Body of pancreas (tissue), 4 donors: ENCODE data around the gene CEP85L. TPM values are rescaled to one million over a fixed set of nuclear protein-coding genes. Genes with fewer than 3 reads are reported as not detected.

Experiments
- ATAC-seq: fragments of 150-250 bp; one replicate; pipeline ENCODE4 v1.9.1; 2016
- DNase-seq, 4 donors: peaks; one replicate each; pipeline ENCODE4 v3.0.0-alpha.2; 2019
- H3K27ac ChIP-seq, 4 donors: fragments of 200-600 bp; sonication (generic); 1 replicate in 3 of 4; 2 replicates in 1 of 4; pipeline versions ENCODE4 v1.5.1 to v1.6.1; 2016 to 2019; ENCODE audit warnings: mild to moderate bottlenecking in 1 of 4, mixed read lengths in 1 of 4, moderate library complexity in 1 of 4
- H3K27me3 ChIP-seq, 2 donors: fragments of 200-600 bp; sonication (generic); one replicate each; pipeline ENCODE4 v1.6.0; 2016; ENCODE audit warnings: mild to moderate bottlenecking in 1 of 2
- H3K36me3 ChIP-seq, 2 donors: fragments of 200-600 bp; sonication (generic); replicated peaks in 1 of 2; 2 replicates each; pipeline ENCODE4 v1.5.1; 2016; ENCODE audit warnings: low read depth in 2 of 2; ENCODE audit not compliant: insufficient read depth in 1 of 2
- H3K4me1 ChIP-seq: fragments of 200-600 bp; sonication (generic); one replicate; pipeline ENCODE4 v1.6.0; 2016
- H3K4me3 ChIP-seq, 2 donors: fragments of 200-600 bp; sonication (generic); 1 replicate in 1 of 2; 2 replicates in 1 of 2; pipeline ENCODE4 v1.5.1; 2016 to 2019
- H3K9me3 ChIP-seq, 3 donors: fragments of 200-600 bp; sonication (generic); 1 replicate in 2 of 3; 2 replicates in 1 of 3; pipeline ENCODE4 v1.5.1; 2016
- POLR2A ChIP-seq, 3 donors: fragments of 450-650 bp; IDR thresholded peaks; one replicate each; pipeline ENCODE4 v1.6.1; 2016; ENCODE audit warnings: antibody characterized with exemption in 3 of 3, mild to moderate bottlenecking in 2 of 3
- WGBS, 2 donors: methylation state at CpG; one replicate each; pipeline ENCODE4 v1.1.5; 2017; 5-methylcytosine and 5-hydroxymethylcytosine counted together
- intact Hi-C: fragments of 100-400 bp; cut with DNase I; formaldehyde crosslinking; loops from one replicate; pipeline ENCODE4 v1.15.1; 2023
- total RNA-seq, 2 donors: library from RNA; depleted of rRNA; stranded (reverse); fragments of >200 nt; gene quantifications; one replicate each; pipeline ENCODE4 v1.1.0, GENCODE V29; 2016
- TF ChIP-seq, protein P1 (sequence below), 7 experiments: fragments of 450-650 bp in 4 of 7; fragments of 200-600 bp in 3 of 7; sonication (generic) in 3 of 7; IDR thresholded peaks; one replicate each; pipeline ENCODE4 v1.5.1; 2016 to 2019; ENCODE audit warnings: antibody characterized with exemption in 7 of 7

The CEP85L gene
- total RNA-seq, 2 donors from 2014 or later: 8.2 to 9.9 TPM

DNA sequence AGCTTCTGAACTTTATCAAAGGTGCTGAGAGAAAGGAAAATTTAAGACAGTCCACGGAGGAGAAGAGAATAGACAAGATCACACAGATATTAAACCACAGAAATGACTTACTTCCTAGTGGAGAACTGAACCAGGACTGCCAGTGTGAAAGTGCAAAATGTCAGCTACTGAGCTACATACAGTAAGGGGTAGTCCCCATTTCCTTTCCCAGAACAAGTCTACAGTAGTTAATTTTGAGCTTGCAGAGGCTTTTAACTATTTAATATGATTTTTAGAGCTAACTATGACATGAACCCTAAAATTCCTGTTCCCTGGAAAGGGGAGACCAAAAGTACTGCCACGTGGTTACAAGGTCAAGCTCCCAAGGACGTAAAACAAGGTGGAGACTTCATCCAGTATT is 45.1 kb downstream of the CEP85L start:
- Histone ChIP-seq H3K36me3 (no peaks in the 10 kb centered on the region), H3K4me3 (no peak overlapping the region), H3K9me3 (no peaks in the 10 kb centered on the region), H3K27ac (no peak overlapping the region), H3K27me3 (no peaks in the 10 kb centered on the region), H3K4me1 (peaks cover 19% of the 10 kb centered on the region)
- DNase-seq (no peak), ATAC-seq (no peak)
- intact Hi-C loops: no loop called here
- TF ChIP-seq POLR2A (IDR thresholded peaks at IDR 0.05): no peak
- TF ChIP-seq, protein P1, sequence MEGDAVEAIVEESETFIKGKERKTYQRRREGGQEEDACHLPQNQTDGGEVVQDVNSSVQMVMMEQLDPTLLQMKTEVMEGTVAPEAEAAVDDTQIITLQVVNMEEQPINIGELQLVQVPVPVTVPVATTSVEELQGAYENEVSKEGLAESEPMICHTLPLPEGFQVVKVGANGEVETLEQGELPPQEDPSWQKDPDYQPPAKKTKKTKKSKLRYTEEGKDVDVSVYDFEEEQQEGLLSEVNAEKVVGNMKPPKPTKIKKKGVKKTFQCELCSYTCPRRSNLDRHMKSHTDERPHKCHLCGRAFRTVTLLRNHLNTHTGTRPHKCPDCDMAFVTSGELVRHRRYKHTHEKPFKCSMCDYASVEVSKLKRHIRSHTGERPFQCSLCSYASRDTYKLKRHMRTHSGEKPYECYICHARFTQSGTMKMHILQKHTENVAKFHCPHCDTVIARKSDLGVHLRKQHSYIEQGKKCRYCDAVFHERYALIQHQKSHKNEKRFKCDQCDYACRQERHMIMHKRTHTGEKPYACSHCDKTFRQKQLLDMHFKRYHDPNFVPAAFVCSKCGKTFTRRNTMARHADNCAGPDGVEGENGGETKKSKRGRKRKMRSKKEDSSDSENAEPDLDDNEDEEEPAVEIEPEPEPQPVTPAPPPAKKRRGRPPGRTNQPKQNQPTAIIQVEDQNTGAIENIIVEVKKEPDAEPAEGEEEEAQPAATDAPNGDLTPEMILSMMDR (IDR thresholded peaks at IDR 0.05): no peak
- 15 to 23% methylated on average over 3 of the region's 3 CpGs for WGBS, 2 donors

GRCh38 chr6:118603372-118603771 is 48.0 kb downstream of the CEP85L start:
- peaks cover 19% of the 10 kb centered on the region for H3K4me1 ChIP-seq
- no peak for ATAC-seq
- TF ChIP-seq, protein P1 (IDR thresholded peaks at IDR 0.05): no peak
- no peak for TF ChIP-seq POLR2A (IDR thresholded peaks at IDR 0.05)
- H3K36me3 ChIP-seq: no peaks in the 10 kb centered on the region
- intact Hi-C loops: no loop called here
- H3K27ac ChIP-seq: no peak overlapping the region
- no peaks in the 10 kb centered on the region for H3K27me3 ChIP-seq
- no peaks in the 10 kb centered on the region for H3K9me3 ChIP-seq
- 96 to 98% methylated on average over 2 of the region's 2 CpGs for WGBS, 2 donors
- no peak overlapping the region for H3K4me3 ChIP-seq
- no peak for DNase-seq

GRCh38 chr6:118602300-118602699 is 49.1 kb downstream of the CEP85L start:
- H3K27me3 ChIP-seq: no peaks in the 10 kb centered on the region
- H3K4me3 ChIP-seq: no peak overlapping the region
- no peak for DNase-seq
- no peaks in the 10 kb centered on the region for H3K9me3 ChIP-seq
- no peak for ATAC-seq
- H3K36me3 ChIP-seq: no peaks in the 10 kb centered on the region
- intact Hi-C loops: no loop called here
- TF ChIP-seq, protein P1 (IDR thresholded peaks at IDR 0.05): no peak
- no peak for TF ChIP-seq POLR2A (IDR thresholded peaks at IDR 0.05)
- peaks cover 13% of the 10 kb centered on the region for H3K4me1 ChIP-seq
- 80 to 89% methylated on average over 2 of the region's 2 CpGs for WGBS, 2 donors
- no peak overlapping the region for H3K27ac ChIP-seq

DNA sequence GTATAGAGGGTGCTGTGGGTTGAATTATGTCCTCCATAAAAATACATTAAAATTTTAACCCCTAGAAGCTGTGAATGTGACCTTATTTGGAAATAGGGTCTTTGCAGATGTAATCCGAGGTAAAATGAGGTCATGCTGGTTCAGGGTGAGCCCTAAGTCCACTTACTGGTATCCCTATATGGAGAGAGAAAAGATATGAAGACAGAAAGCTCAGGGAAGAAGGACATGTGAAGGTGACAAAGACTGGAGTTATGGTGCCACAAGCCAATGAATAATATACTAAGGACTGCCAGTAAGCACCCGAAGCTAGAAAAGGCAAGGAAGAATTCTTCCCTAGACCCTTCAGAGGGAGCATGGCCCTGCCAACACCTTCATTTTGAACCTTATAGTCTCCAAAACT is 53.1 kb downstream of the CEP85L start:
- no peaks in the 10 kb centered on the region for H3K9me3 ChIP-seq
- no peak overlapping the region for H3K27ac ChIP-seq
- TF ChIP-seq, protein P1 (IDR thresholded peaks at IDR 0.05): no peak
- no peak for TF ChIP-seq POLR2A (IDR thresholded peaks at IDR 0.05)
- 87 to 90% methylated on average over 2 of the region's 2 CpGs for WGBS, 2 donors
- no peak for DNase-seq
- no peaks in the 10 kb centered on the region for H3K27me3 ChIP-seq
- H3K36me3 ChIP-seq: no peaks in the 10 kb centered on the region
- ATAC-seq: no peak
- H3K4me1 ChIP-seq: no peaks in the 10 kb centered on the region
- no peak overlapping the region for H3K4me3 ChIP-seq
- intact Hi-C loops: no loop called here

- Histone ChIP-seq H3K9me3 (no peaks in the 10 kb centered on the region), H3K27me3 (no peaks in the 10 kb centered on the region), H3K4me1 (no peaks in the 10 kb centered on the region), H3K36me3 (no peaks in the 10 kb centered on the region), H3K4me3 (no peak overlapping the region), H3K27ac (no peak overlapping the region)
- intact Hi-C loops: no loop called here
- ATAC-seq (no peak), DNase-seq (no peak)
- 80 to 86% methylated on average over 3 of the region's 3 CpGs for WGBS, 2 donors
- TF ChIP-seq, protein P1 (IDR thresholded peaks at IDR 0.05): no peak
- TF ChIP-seq POLR2A (IDR thresholded peaks at IDR 0.05): no peak
Measured at GRCh38 chr6:118597636-118598035, 53.8 kb downstream of the CEP85L start.
